ENCODE data around the gene KDM8.
A peak's percentile ranks its signal among the peaks of the same experiment; 100 is the strongest.

KDM8 gene

DNA sequence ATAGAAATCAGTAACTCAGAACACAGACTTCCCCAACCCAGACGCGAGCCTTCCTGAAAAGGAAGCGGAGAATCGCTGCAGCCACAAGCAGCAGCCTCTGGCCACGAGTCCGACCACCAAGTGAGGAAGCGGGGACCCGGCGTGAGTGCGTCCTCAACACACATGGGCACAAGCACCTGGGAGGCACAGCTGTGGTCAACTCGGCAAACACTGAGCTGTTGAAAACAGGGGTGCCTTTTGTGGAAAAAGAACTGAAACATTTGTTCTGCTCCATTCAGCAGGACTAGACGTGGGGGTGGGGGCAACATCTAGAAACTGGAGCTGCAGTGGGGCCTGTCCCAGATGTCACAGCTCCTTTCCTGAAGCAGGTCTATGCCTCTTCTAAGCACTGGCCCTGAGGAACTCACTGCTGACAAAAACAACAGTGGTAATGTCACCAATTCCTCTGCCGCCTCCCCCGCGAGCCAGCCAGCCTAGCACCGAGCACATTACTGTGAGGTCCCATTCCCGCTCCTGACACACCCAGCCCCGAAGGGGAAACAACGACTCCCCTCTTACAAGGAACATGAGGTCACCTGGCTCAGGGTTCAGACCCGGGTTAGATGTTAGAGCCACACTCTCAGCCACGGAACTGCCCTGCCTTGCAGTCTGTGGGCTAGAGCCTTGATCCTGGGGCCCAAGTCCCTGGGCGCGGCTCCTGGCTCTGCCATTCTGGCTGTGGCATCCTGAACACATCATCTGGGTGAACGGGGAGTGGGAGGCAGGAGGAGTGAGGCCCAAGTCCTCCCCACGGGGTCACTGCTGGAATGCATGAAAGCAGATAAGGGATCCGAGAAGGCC is 29.0 kb downstream of the KDM8 start:
- DNase-seq = no peak

DNA sequence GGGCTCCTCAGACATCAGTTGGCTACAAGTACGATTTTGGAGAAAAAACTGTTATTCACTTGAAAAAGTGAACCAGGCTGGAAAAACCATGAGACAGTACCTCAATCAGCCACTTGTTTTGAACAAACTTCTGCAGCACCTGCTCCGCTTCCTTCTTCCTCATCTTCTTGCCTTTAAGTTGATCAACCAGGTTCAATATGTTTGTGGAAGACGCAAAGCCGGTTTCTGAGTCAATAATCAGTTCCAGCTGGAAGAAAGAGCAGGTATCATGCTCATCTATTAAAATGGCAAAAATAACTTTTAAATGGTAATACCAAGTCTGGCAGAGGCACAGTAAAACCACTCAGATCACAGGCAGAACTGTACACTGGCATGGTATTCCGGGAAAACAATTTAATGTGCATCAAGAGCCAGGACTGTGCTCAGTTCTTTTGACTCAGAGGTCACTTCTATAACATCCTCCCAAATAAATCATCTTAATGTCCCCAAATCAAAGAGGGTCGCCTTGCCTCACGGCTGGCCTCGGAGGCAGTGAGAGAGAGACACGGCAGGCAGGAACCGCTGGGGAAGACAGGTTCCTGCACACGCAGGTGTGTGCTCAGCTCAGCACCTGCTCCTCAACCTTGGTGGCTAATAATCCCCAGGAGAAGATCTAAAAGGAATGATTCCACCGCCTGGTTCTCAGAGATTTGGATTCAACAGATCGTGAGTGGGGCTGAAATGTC is 29.7 kb downstream of the KDM8 start:
- DNase-seq = no peak

DNA sequence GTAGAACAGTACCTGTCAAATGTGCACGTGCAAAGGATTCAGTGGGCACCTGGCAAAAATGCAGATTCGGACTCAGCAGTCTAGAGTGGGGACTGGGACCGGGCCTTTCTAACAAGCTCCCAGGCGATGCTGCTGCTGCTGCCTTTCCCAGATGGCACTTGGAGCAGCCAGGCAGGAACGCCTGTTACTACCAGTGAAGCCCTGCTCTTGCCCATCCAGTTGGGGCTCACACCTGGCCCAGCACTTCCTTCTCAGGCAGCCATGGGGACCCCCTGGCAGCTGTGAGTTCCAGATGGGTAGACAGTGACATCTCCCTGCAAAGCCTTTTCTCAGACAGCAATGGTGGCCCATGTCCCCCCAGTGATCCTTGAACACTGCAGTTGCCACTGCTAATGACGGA is 30.4 kb downstream of the KDM8 start:
- no peak for DNase-seq

DNA sequence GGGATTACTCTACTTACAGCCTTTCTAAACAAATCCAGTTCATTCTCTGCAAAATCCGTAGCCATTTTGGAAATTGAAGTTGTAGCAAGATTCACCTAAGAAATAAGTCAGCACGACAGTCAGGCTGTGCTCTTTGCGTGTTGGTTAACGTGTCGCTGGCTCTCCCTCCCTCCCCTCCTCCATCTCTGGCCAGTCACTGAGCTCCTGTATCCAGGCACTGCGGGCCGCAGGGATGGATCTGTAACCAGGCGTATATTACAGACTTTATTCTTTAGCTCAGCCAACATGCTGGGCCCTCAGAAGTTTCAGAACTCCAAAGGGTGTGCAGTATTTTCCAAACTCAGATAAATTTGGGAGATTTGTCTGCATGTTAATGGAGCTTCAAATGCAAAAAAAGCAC is 30.8 kb downstream of the KDM8 start:
- no peak for DNase-seq

DNA sequence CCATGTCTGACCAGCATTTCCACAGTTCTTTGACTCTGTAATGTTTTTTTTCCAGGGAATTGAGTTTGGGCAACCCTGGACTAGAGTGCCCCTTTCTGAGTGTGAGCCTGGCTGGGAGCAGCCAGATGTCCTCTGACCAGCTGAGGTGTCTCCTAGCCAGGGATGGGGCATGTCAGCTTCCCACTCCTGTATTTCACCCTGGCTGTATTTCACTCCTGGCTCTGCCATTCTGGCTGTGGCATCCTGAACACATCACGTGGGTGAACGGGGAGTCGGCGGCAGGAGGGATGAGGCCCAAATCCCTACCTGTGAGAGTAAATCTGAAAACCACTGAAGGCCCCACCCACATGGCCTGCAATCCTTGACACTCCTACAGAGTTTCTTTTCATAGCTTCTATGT is 31.3 kb downstream of the KDM8 start:
- DNase-seq = no peak

DNA sequence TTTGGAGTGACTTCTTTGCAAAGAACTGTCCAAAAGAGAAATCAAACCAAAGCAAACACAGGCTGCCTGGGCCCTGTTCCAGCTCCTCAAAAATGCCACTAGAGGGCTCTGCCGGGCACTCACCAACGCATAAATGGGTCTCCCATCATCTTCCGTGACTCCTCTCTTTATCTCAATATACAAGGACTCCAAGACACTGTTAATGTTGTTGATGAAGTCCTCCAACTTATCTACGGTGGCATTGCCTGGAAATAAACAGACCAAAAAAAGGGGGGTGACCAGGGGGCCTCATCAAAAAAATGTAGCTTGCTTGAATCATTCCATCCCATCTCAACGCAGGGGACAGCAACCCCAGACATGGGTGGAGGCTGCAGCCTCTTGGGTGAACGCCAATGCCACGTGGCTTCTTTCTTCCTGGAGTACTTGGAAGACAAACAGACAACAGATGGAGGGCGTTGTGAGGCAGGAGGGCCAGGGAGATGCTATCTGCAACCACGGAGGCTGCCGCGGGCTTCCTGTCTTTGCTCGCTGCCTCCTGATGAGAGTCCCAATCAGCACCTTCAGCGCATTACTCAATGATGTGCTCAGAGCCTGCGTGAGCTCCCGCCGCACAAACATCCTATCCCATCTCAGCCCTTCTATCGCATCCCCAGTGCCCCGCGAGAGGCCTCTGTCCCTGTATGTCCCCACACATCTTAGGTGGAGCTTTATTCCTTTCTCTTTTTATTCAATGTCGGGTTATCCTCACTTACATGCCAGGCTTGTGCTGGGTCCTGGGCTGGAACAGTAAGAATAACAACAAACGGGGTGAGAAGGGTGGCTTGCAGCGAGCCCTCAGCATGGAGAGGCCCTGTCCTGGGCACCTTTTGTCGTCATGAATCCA is 32.0 kb downstream of the KDM8 start:
- peak; percentile 88 for DNase-seq

DNA sequence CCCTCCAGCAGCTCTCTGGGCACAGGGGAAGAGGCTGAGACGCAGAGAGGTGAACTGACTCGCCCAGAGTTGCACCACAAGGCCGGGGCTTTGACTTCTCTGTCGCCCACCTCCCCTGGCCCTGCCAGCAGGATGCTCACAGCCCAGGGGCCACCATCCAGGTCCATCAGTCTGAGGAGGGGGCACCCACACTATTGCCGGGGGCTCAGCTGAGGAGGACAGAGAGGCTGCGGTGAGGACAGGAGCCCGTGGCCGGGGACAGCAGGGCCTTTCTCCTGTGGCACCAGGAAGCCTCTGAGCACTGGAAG is 32.6 kb downstream of the KDM8 start:
- no peak for DNase-seq

DNA sequence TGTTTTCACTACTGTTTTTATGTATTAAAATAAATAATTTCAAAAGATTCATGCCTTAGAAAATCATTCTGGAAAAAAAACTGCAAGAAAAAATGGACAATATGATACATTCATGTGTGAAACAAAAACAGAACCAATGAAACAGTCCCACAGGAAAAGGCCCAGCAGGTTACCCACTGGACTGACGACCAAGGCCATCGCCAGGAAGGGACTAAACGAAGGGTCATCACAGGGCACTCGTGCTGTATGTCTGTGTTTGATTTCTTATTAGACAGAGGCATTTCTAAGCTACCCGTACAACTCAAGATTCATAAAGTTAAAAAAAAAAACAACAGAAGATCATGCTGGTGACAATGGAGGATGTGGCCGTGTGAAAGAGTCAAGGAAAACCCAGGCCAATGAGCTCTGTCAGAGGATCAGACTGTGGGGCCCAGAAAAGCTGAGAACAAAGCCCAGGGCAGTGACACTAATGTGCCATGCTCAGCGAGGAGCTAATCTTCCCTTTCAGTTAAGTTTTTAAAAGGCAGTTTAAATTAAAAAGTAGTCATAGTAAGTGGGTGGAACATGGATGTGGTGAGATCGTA is 33.4 kb downstream of the KDM8 start:
- no peak for DNase-seq

DNA sequence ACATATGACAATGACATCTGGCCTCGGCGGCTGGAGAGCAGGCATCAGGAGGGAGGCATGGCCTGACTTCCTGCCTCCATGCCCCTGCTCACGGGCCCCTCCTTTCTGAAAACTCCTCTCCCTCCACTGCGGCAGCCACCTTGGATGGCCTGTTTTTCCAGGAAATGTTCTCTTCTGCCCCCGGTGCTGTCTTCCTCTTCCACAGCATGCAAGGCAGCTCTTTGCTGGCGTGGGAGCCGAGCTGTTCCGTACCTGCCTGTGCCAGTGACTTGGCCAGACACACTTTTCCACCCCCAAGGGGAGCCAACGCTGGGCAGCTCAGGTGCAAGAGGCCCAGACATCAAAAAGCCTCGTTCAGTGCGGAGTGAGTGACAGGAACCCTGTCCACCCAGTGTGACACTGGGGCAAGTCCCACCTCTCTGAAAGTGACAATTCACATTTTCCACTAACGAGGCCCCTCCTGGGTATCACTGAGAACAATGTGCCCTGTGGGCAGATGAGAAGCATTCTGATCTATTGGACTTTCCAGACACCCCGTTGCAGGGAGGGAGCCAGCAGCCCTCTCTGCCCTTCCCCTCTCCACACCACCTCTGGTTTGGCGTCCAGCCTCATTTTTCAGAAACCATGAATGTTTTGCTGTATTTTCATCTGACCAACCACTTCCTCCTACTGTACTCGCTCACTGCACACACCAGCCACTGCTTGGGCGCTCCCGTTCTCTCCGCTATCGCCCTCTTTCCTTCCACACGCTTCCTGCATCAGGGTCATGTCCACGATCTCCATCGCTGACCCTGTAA is 34.1 kb downstream of the KDM8 start:
- DNase-seq = no peak

DNA sequence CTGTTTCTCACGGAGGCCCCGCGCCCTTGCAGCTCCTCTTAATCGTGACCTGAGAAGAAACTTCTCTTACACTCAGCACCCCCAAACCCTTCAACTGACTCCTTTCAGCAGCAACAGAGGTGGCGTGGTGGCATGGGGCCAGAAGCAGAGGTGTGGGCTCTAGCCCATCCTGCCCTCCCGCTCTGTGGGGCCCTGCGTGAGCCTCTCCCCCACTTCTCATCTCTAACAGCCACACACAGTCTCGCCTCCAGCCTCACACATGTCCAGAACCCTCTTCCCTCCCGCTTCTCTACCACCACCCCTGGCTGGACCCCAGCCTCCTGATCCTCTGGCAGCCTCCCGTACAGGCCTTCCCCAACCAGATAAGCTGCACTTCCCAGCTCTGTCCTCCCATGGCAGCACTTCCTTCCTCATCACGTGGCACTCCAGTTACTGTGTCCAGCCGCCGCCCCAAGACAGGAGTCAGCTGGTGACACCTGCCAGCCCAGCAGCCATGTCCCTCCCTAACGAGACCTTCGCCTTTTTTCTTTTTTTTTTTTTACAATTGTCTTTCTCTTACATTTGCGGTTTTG is 34.8 kb downstream of the KDM8 start:
- DNase-seq = no peak

DNA sequence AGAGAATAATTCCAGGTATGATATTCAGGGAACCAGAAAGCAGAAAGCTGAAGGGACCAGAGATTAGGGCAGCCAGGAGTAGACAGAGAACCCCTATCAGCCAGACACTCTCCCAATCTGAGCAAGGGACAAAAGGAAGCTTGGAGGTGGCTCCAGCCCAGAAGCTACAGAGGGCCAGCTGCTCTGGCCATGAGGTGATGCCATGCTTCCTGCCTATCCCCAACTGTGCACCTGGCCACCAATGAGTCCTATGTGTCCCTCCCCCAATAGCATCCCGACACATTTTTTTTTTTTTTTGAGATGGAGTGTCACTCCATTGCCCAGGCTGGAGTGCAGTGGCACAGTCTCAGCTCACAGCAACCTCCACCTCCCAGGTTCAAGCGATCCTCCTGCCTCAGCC is 35.3 kb downstream of the KDM8 start:
- peak; percentile 8 for DNase-seq

DNA sequence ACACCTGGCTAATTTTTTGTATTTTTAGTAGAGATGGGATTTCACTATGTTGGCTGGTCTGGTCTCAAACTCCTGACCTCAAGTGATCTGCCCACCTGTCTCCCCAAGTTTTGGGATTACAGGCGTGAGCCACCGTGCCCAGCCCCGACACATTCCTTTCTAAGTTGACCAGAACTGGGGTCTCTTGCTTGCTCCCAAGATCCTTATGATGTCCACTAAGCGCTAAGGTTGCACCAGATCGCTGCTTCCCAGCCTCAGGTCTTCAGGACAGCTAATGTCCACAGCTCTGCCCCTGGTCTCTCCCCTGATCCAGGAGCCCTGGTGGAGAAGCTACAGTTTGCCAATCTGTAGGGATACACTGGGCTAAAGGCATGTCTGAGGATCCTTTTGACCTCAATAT is 35.7 kb downstream of the KDM8 start:
- no peak for DNase-seq

DNA sequence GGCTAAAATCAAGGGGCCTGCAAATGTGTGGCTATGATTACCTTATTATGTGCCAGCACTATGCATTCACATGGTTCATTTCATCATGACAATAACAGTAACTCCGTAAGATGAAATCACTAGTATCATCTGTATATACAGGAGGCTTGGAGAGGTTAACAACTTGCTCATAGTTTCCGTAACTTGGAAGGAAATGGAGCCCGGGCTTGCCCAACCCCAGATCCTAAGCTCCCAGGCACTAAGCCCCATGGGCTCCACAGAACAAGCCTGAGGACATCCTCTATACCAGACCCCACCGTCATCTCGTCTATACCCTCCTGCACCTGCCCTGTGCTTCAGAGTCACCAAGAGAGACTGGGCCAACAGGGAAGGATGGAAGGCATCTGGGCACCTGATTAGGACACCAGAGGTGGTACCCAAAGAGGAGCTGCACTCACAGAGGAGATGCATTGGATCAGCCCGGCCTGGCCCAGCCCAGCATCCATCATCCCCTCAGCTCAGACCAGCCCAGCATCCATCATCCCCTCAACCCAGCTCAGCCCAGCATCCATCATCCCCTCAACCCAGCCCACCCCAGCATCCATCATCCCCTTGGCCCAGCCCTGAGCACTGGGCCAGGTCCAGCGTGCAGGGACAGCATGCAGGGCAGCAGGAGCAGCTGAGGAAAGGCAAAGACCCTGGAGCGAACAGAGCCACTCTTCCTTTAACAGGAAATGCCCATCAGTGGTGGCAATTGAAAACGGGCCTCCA is 36.8 kb downstream of the KDM8 start:
- no peak for DNase-seq

DNA sequence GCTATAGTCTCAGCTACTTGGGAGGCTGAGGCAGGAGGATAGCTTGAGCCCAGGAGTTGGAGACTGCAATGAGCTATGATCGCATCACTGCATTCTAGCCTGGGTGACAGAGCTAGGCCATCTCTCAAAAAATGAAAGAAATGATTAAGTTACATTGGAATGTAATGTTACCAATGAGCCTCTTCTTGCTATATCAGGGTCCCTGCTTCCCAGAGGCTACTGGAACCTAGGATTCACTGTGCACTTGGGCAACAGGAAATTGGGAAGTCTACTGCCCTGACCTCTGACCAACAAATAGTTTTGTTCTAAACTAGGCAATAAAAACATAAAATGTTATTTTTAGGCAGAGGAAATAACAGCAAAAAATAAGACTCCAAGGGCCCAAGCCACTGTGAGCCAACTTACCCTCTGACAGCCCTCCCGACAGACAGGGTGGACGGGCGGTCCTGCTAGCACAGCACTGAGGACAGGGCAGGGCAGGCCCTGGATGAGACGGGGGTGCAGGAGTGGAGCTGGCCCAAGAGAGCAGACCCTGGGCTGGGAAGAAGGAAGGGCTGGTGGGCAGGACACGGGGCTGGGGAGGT is 37.7 kb downstream of the KDM8 start:
- DNase-seq = no peak

DNA sequence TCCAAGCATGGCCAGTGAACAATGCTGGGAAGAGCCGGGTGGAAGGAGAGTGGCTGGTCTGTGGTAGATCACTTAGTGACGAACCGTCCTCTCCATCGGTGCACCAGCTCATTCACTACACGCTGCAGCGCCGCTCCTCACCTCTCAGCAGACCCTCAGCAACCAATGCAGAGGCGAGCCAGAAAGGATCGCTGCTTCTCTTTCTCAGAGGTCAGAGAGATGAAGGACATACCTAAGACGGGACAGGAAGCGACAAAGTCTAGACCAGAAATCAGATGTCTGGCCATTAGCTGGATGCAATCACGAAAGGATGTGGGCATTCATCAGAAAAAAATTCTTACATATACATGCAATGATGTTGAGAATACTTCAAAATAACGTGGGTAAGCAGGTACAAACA is 38.3 kb downstream of the KDM8 start:
- DNase-seq = no peak

DNA sequence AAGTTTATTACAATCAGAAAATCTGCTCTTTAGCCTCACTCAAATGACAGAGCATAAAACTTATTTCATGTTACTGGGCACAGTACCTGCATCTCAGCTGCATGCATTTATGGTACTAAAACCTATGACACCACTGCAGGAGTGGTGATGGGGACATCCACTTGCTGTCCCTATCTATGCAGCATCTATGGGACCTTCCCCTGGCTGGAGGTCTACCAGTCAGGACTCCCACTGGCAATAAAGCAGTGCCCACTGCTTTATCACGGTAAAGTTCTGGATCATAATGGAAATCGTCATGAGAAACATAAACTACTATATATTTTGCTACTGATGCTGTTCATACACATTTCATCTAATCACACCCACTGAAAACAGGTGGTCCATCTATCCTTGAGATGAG is 39.1 kb downstream of the KDM8 start:
- DNase-seq = no peak

DNA sequence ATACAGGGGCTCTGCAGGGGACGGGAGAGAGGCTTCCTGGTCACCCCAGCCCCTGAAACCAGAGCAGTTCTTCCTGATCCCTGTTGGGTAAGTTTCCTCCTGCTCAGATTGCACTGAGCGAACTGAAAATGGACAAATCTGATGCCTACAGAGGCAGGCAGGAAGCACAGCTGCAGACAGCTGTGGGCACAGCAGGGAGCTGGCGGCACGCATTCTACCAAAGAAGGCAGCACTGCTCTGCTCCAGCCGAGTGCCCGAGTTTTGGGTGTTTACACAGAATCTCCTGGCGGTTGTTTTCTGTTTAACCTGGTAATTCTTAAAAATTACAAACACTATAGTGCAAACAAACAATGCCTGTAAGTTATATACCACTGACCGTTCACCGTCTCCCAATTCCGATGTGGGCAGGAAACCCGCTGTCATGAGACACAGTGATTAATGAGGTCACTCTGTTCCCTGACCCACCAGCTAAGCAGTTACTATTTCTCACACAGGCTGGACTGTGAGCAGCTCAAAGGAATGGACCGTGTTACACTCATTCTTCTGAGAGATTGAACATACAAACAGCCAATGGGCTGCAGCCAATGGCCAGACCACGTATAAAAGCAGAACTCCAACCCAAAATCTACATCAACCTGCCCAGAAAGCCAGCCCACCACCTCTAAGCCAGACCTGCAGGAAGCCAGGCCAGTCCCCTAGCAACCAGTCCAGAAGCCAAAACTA is 39.7 kb downstream of the KDM8 start:
- DNase-seq = peak; percentile 6

DNA sequence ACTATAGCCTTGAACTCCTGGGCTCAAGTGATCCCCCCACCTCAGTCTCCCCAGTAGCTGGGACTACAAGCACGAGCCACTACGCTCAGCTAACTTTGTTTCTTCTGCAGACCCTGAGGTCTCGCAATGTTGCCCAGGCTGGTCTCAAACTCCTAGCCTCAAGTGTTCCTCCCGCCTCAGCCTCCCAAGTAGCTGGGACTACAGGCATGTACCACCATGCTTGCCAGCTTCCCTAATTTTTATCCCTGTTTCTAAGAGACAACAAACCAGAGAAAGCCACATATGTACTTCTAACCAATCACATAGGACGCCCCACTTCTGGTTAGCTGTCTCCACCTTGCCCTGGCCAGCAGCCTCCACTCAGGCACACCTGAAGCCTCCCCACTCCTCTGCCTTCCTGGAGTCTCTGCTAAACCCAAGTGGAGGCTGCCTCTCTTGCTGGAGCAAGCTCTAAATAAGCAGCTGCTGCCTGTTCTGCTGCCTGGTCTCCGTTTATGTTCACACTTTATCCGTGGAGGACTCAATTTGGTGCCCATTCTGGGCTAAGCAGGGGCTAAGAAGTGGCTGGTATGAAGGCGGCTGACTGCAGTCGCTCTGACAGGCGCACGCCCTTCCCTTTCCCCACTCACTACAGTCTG is 40.5 kb downstream of the KDM8 start:
- DNase-seq = no peak

DNA sequence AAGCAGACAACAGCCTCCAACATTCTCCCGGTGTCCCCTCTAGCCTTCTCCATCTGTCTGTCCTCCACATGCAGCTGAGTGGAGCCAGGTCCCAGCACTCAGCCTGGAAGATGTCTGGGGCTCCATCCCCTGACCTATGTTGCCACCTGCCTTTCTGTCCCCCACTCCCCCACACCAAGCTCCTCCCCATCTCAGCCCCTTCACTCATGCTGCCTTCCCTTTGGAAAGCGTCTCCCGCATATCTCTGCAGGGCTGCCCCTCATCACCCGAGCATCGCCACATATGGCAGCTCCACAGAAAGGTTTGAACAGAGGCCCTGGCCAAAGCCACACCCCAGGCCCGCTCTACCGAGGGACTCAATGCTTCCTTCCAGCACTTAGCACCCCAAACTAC is 41.0 kb downstream of the KDM8 start:
- DNase-seq = no peak
